NCI-H2029 treated with DMSO at 0.1 percent for 48 hours (cell line): Measurements from ENCODE around the gene ERICH6B.
A peak's percentile ranks its signal among the peaks of the same experiment; 100 is the strongest.
"Not testable (repeated sequence)": the region's sequence is repeated elsewhere in the genome, so short reads cannot be mapped to it uniquely, and the experiment has no call there.

Experiments
- DNase-seq: peaks from one replicate; lab custom pipeline; 2025; lab: John Stamatoyannopoulos, UW

ERICH6B gene

GRCh38 chr13:45615501-45616101 lies at the start of gene ERICH6B:
TSS of gene ERICH6B (minus strand) at chr13:45615739. CDS start at chr13:45597005, 18,734 bp downstream.
- DNase-seq, result no peak

- not testable (repeated sequence) for DNase-seq
Observed at GRCh38 chr13:45662903-45663302, 47.4 kb upstream of the ERICH6B start.

DNA sequence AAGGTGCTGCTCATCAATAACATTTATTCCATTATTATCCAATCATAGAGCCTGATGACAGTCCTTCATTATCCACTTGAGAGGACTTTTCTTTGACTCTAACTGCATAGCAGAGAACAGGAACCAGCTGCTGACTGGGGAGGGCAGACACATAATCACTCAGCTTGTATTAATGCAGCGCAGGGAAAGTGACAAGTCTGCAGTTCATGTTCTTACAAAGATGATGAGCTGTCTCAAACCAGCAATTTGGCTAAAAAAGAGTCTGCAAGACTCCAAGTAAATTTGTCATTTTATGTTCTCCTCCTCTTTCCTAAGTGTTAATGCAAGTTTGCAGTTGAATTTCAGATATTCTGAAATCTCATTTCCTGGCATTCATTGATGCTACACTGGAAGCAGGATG lies 46.6 kb upstream of the ERICH6B start:
- no peak for DNase-seq

- not testable (repeated sequence) for DNase-seq
Observed at GRCh38 chr13:45660458-45660857, 44.9 kb upstream of the ERICH6B start.

DNA sequence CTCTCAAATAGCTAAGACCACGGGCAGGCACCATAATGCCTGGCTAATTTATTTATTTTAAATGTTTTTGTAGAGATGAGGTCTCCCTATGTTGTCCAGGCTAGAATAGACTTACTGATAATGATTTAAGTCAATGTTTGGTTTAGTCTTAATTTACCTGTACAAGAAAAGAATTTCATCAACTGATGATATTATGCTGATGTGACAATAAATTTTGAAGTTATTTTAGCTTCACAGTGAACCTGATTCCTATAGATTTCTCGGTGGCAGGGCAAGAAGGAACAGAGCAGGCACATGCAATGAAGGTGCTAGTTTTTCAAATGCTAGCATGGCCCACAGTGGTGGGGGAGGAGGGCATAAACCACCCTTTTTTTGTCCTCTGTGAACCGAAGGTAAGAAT lies 44.0 kb upstream of the ERICH6B start:
- DNase-seq, result no peak

DNA sequence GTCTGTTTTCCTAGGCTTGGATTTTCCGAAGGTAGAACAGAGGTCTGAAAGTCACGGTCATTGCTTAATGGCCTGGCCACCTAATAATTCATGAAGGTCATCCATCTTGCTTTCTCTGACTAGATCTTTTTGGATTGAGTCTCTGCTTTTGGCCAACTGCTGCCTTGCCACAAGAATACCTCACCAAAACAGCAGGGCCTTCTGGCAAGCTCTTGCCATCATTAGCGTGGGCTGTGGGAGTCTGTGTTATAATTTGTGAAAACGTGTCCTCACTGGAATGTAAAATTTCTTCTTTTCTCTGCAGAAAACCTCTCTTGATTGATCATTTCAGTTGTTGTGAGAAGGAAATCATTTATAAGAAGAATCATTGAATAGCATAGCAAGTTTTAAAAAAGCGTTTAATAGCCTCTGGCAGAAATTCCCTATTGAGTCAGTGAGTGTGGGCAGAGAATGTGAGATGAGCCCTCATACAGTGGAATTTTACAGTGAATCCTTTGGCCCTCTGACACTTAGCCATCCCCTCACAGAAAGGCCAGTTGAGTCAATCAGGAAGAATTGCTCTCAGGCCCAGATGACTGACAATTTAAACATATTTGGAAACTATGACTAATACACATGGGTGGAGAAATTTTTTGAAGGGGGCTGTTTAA lies 43.2 kb upstream of the ERICH6B start:
- no peak for DNase-seq

DNA sequence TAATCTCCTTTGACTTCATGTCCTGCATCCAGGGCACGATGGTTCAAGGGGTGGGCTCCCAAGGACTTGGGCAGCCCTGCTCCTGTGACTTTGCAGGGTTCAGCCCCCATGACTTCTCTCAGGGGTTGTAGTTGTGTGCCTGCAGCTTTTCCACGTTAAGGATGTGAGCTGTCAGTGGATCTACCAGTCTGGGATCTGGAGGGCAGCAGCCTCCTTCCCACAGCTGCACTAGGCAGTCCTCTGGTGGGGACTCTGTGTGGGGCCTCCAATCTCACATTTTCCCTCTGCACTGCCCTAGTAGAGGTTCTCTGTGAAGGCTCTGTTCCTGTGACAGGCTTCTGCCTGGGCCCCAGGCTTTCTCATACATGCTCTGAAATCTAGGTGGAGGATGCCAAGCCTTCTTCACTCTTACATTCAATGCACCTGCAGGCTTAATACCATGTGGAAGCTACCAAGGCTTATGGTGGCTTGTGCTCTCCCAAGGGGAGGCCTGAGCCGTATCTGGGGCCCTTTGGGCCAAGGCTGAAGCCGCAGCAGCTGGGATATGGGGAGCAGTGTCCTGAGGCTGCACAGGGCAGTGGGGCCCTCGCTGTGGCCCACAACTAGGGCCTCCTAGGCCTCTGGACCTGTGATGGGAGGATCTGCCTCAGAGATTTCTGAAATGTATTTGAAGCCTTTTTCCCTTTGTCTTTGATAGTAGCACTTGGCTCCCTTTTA lies 39.3 kb upstream of the ERICH6B start:
- no peak for DNase-seq

- not testable (repeated sequence) for DNase-seq
Observed at GRCh38 chr13:45645263-45645662, 29.7 kb upstream of the ERICH6B start.

- DNase-seq, result not testable (repeated sequence)
Observed at GRCh38 chr13:45642159-45642558, 26.6 kb upstream of the ERICH6B start.

DNA sequence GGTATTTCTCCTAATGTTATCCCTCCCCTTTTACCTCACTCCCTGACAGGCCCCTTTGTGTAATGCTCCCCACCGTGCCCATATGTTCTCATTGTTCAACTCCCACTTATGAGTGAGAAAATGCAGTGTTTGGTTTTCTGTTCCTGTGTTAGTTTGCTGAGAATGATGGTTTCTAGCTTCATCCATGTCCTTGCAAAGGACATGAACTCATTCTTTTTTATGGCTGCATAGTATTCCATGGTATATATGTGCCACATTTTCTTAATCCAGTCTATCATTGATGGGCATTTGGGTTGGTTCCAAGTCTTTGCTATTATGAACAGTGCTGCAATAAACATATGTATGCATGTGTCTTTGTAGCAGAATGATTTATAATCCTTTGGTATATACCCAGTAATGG lies 19.8 kb upstream of the ERICH6B start:
- DNase-seq, result not testable (repeated sequence)

GRCh38 chr13:45630791-45631190 lies 15.3 kb upstream of the ERICH6B start:
- no peak for DNase-seq

DNA sequence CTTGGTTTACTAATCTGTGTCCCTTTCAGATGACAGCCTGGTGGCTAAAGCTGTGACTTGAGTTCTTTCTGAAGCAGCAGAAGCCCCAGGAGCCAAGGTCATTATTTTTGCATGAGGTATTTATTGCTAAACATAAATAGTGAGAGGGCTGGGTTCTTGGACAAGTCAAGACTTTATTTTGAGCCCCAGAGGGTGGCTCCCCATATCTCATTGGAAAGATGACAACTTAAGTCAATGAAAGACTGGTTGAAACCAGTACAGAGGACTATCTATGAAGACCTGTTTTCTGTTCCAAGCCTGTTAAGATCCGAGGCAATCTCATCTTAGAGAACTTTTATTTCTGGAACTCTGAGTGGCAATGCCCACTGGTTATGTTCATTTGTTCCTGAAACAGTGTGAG lies 14.4 kb upstream of the ERICH6B start:
- DNase-seq, result no peak

GRCh38 chr13:45628094-45628493 lies 12.6 kb upstream of the ERICH6B start:
- no peak for DNase-seq

GRCh38 chr13:45627656-45628055 lies 12.1 kb upstream of the ERICH6B start:
- DNase-seq, result no peak

GRCh38 chr13:45626731-45627374 lies 11.3 kb upstream of the ERICH6B start:
- no peak for DNase-seq

DNA sequence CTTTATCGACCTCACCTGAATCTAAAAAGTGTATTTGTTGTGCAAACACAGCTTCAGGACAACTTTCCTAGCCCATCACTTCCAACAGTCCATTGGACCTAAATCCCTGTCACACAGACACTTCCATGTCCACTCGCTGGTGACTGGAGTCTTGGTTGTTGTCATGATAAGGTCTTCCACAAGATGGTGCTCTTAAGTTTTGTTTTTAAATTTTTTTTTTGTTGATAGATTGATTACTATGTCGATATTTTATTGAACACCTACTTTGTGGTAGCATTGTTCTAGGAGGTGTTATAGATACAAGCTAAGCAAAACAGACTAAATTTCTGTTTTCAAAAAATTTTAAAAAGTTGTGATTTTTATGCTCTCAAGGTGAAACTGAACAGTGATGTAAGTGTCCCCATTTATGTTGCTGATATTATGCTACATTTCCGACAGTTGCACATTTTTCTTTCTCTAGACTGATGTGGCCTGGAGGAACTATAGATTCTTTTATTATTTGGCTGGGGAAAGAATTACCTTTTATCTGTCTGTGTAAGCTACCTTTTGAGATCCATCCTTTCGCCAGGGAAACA lies 8.1 kb upstream of the ERICH6B start:
- peak; percentile 8 for DNase-seq

- DNase-seq, result no peak
Observed at GRCh38 chr13:45621950-45622349, 6.4 kb upstream of the ERICH6B start.

DNA sequence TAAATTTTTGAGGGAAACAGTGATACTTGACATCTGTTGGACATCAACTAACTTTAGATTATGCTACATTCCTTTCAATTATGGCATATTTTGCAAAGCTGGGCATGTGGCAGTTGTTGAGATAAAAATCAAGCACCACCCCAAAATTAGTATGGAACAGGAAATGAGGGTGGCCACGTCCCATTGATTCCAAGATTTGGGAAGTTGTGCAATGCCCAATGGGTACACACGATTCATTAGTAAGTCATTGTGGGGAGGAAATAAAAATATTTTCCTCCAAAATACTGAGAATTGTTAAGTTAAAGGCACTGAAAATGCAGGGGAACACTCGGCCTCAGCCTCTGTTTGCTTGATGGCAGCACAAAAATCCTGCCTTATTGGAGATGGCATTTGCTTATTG lies 7.6 kb downstream of the ERICH6B start:
- DNase-seq, result no peak

DNA sequence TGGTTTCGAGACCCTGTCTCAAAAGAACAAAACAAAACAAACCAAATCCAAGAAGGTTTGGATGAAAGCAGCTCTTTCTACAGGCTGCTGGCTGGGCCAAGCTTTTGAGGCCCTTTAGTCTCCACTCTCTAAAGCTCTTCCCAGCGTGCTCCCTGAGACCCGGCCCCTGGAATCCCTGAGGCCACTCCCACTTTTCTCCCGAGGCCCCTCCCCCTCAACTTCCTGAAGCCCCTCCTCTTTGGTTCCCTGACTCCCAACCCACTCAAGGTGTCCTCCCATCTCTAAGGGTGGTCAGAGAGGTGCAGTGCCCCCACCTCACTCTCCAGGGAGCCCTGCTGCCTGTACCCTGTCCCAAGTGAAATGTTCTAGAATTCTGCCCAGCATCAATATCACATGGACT lies 10.6 kb downstream of the ERICH6B start:
- DNase-seq, result no peak

- DNase-seq, result no peak
Observed at GRCh38 chr13:45603338-45603737, 12.2 kb downstream of the ERICH6B start.

GRCh38 chr13:45602183-45603170 lies 13.1 kb downstream of the ERICH6B start:
- DNase-seq, result no peak
